GM12873 (cell line): ENCODE measurements around the gene DGKQ.

Source experiments
- TF ChIP-seq, protein P1 (sequence below): IDR thresholded peaks from 2 replicates; pipeline ENCODE4 v1.5.1; 2012; ENCODE audit warnings: low read depth, mild to moderate bottlenecking, moderate library complexity, low read length, control low read depth; ENCODE audit not compliant: insufficient read depth; ENCODE audit errors: missing control alignments

The DGKQ gene

DNA sequence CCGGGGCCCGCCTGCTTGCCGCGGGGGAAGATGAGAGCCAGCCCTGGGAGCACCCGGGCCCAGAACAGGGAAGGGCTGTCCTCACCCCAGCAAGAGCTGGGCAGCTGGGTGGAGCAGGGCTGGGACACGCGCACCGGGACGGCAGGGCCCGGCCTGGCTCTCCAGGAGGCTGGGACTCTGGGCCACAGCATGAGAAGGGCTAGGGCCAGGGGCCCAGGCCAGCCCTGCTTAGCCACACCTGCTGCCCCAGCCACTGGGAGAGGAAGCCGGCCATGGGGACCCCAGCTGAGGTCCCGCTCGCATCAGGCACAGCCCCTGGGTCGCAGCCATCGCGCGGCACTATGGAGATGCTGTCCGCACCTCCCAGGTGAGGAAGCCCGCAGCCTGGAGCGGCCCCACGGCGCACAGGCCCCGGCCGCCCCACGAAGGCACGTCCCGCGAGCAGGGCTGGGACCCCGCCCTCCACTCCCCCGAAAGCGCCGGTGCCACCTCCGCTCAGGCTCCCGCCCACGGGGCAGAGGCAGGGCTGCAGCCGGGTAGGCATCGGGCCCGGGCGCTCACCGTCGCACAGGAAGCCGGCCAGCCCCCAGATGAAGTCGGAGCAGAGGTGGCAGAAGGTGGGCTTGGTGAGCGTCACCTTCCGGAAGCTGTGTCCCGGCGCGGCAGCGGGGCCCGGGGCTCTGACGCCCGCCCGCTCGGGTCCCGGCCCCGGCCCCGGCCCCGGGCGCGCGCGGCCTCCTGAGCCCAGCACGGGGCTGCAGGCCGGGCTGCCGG, 531 bp downstream of the DGKQ start:
- TF ChIP-seq, protein P1, sequence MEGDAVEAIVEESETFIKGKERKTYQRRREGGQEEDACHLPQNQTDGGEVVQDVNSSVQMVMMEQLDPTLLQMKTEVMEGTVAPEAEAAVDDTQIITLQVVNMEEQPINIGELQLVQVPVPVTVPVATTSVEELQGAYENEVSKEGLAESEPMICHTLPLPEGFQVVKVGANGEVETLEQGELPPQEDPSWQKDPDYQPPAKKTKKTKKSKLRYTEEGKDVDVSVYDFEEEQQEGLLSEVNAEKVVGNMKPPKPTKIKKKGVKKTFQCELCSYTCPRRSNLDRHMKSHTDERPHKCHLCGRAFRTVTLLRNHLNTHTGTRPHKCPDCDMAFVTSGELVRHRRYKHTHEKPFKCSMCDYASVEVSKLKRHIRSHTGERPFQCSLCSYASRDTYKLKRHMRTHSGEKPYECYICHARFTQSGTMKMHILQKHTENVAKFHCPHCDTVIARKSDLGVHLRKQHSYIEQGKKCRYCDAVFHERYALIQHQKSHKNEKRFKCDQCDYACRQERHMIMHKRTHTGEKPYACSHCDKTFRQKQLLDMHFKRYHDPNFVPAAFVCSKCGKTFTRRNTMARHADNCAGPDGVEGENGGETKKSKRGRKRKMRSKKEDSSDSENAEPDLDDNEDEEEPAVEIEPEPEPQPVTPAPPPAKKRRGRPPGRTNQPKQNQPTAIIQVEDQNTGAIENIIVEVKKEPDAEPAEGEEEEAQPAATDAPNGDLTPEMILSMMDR: no peak

DNA sequence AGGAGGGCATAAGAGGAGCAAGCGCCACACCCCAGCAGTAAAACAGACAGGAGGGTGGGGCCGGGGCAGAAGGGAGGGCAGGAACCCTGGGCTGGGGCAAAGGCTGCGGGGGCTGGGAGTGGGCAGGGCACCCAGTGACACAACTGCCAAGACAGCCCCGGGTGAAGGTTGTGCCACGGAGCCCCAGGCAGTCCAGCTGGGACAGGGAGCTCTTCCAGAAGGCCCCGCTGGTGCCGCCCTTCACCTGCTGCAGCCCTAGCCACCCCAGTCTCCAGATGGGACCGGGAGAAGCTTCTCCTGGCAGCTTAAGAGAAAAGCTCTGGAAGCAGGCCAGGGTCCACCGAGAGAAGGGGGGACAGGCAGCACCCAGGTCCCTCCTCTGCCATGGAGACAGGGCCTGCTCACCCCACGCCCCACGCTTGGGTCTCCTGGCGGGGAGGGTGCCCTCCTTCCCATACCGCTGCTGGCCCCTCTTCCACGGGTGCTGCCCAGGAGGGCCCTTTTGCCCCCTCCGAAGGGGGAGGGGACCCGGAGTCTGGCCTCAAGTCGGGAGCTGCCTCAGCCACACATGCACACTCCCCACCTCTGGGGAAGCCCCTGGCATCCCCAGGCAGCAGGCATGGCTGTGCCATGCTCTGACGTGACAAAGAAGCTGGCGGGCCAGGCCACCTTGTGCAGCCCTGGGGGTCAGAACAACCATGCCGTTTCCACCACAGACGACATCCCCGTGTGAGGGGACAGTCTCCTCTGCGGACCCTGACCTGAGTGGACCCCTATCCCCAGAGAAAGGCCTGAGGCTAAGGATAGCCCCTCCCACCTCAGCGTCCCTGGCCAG, 1.5 kb downstream of the DGKQ start:
- TF ChIP-seq, protein P1: no peak

DNA sequence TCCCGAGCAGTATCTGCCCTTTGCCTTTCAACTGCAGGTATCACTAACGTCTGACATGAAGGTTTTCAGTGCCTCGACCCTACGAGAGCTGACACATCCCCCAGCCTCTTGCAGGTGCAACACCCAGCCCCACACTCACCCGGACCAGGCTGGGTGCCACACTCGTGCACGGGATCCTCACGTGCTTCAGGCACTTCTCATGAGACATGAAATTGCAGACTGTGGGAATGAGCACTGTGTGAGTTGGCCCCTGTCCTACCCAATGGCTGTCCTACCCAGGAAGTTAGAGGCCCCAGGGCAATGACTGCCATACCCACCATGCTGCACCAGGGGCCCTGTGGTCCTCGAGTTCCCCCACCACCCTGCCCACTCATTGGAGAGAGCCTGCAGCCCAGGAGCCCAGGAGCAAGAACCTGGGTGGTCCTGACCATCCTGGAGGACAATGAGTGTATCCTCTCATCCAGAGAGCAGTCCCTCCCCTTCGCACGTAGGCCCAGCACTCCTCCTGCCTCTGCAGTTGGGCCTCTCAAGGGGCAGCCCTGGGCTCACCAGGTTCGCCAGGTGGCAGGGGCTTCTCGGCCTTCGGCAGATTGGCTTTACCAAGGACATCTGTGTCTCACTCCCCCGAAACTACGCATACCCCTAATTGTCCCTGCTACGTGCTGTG, 2.4 kb downstream of the DGKQ start:
- TF ChIP-seq, protein P1: no peak

DNA sequence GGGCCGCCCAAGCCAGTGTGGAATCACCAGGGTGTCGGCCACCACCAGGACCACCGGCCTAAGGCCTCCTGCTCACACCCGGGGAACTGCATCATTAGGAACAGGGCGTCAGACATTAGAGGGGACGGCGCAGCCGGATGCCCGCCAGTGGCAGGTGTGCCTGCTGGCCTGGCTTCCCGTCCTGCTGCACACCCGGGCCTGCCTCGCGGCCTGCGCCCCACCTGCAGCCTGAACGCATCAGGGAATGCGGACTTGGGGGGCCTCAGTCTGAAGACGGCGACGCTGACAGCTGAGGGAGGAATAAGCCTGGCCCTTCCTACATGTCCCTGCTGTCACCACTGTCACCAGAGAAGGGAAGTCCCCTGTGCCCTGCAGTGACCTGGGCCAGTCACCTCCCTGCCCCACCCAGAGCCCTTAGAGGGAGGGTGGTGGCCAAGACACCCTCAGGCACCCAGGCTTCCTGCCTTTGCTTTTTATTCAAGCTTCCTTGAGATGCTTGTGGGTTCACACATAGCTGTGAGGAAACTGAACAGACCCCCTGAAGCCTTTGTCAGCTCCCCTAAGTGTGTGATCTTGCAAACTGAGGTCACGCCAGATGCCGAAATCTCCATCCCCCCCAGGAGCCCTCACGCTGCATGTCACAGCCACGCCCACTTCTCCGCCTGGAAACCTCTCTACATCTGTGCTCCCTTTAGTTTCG, 3.2 kb downstream of the DGKQ start:
- TF ChIP-seq, protein P1: no peak

DNA sequence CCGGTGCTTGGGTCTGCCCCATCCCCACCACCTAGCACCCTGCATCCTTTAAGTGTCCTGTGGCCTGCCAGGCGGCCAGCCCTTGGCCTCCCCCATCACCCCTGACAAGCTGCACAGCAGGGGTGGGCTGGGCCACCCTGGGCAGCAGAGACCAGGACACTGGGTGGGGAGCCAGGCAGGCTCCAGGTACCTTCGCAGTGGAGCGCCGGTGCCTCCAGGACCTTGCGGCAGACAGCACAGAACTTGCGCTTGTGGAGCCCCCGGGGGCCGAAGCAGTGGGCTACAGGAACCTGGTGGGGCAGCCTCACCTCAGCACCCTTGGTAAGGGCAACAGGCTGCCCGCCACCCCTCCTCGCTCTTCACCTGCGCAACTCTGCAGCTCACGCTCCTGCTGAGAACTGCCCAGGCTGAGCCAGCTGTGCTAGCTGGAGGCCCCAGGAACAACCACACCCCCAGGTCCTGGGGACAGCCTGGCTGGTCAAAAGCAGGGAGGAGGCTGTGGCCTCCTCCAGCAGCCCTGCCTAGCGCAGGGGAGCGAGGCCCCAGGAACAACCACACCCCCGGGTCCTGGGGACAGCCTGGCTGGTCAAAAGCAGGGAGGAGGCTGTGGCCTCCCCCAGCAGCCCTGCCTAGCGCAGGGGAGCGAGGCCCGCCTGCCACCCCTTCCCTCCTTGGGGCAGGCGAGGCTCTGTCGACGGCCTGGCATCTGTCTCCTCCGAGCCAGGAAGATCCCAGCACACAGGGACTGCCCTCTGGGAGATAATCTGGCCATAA, 4.6 kb downstream of the DGKQ start:
- TF ChIP-seq, protein P1: no peak

DNA sequence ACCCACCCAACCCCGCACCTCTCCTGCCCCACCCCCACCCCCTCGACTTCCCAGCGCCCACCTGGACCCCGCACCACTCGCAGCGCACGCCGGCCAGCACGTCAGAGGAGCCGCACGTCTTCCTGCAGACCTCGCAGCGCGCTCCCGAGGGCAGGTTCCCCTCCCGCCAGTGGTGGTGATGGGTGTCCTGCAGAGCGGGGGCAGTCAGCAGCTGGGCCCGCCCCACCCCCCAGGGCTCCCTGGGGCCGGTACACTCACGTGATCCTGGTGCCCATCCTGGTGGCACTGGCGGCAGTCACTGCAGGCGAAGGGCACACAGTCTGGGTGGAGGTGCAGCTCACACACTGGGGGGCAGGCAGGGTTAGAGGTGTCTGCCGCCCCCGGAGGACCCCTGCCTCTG, 5.1 kb downstream of the DGKQ start:
- TF ChIP-seq, protein P1: no peak
